B cell (primary cell): ENCODE data around the gene ZMIZ1.

Experiments used
- CTCF ChIP-seq: fragments of 200-600 bp; IDR thresholded peaks from one replicate; pipeline ENCODE4 v1.8.0; 2022; ENCODE audit warnings: antibody characterized with exemption, mild to moderate bottlenecking
- EZH2 ChIP-seq: IDR thresholded peaks from 2 replicates; pipeline ENCODE4 v1.6.1; 2012; ENCODE audit warnings: borderline replicate concordance, low read depth, mild to moderate bottlenecking, moderate library complexity, low read length; ENCODE audit not compliant: insufficient read depth, poor library complexity, severe bottlenecking

GRCh38 chr10:79158004-79158340 lies 89.2 kb downstream of the ZMIZ1 start:
- TF ChIP-seq CTCF: no peak
- TF ChIP-seq EZH2: no peak
